ENCODE results near the gene DHX15. TPM values are rescaled to one million over a fixed set of nuclear protein-coding genes. Genes with fewer than 3 reads are reported as not detected.

DHX15 gene
- total RNA-seq, 4 donors from 2014 or later: 118 to 203 (median 170) TPM

DNA sequence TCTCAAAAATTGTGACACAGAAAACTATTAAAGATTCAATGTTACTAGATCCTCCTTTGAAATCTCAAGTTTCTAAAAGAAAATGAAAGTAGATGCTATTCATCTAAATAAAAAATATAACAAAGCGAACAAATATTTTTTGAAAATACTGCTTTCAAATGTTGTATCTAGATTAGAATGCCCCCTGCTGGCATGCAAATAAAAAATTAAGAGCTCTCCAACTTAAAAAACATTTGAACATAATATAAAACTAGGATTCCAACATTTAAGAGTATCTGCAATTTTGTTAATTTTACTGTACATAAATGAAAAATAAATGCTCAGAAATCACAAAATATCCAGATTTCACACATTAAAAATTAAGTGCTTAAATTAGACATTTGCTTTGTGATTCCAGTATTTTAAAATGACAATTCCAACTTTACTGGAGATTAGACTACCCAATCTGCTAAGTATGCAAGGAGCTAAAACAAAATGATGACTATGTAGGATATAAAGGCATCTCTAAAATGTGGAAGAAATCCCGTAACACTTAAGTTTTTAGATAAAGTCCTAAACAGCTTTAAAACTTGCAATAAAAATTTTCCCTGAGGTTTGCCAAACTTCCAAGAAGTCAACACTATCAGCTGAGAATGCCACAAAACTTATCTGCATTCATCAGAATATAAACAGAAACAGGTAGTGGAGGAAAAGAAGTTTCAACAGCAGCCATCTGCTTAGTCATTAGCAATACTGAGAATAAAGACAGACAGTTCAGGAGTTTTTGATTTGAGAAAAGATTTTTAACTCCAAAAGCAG lies 32.7 kb downstream of the DHX15 start:
- Histone ChIP-seq H3K4me1 (peaks cover 0 to 34% (median 7%) of the 10 kb centered on the region in 4 donors), H3K9me3 (no peaks in the 10 kb centered on the region), H3K27ac (peak overlapping the region in 1 of 4 donors; percentile 10), H3K27me3 (no peaks in the 10 kb centered on the region), H3K4me3 (no peak overlapping the region), H3K36me3 (peaks cover 0 to 38% (median 10%) of the 10 kb centered on the region in 4 donors)
- in situ Hi-C loops (cut with MboI; ENCODE audit: low pct_ligation_motif_present in 1 of 4, low pct_unique_long_range_greater_than_20kb in 1 of 4, low sequenced_read_pairs in 3 of 4) (no loop called here), intact Hi-C loops (cut with DNase I; ENCODE audit: low total_unique reads) (no loop called here)
- DNase-seq: no peak
- no peak for TF ChIP-seq POLR2AphosphoS5 (IDR thresholded peaks at IDR 0.05)
- TF ChIP-seq, protein P1, sequence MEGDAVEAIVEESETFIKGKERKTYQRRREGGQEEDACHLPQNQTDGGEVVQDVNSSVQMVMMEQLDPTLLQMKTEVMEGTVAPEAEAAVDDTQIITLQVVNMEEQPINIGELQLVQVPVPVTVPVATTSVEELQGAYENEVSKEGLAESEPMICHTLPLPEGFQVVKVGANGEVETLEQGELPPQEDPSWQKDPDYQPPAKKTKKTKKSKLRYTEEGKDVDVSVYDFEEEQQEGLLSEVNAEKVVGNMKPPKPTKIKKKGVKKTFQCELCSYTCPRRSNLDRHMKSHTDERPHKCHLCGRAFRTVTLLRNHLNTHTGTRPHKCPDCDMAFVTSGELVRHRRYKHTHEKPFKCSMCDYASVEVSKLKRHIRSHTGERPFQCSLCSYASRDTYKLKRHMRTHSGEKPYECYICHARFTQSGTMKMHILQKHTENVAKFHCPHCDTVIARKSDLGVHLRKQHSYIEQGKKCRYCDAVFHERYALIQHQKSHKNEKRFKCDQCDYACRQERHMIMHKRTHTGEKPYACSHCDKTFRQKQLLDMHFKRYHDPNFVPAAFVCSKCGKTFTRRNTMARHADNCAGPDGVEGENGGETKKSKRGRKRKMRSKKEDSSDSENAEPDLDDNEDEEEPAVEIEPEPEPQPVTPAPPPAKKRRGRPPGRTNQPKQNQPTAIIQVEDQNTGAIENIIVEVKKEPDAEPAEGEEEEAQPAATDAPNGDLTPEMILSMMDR (IDR thresholded peaks at IDR 0.05): peak; percentile 17 to 33 (median 29)
- 76 to 77% methylated on average over 2 of the region's 2 CpGs for WGBS, 2 donors (ENCODE audit: low coverage in 1 of 2)

DNA sequence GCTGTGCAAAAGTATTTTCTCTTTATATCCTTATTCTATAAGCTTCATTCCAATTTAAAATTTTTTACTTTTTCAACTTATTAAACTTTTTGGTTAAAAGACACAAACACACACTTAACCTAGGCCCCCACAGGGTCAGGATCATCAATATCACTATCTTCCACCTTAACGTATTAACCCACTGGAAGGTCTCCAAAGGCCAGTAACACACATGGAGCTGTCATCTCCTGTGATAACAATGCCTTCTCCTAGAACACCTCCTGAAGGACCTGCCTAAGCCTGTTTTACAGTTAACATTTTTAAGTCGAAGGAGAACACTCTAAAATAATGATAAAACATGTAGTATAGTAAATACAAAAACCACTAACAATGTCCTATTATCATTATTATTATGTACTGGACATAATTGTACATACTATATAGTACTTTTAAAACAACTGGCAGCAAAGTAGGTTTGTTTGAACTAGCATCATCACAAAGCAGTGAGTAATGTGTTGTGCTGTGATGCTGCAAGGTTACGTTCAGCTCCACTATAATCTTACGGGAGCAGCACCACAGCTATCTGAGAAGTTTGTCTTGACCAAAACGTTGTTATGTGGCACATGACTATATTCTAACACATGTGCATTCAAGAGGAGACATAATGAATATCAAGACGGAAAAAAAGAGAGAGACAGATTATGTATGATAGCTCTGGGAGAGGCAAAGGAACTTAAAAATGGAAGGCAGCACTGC lies 33.7 kb downstream of the DHX15 start:
- in situ Hi-C loops (cut with MboI; ENCODE audit: low pct_ligation_motif_present in 1 of 4, low pct_unique_long_range_greater_than_20kb in 1 of 4, low sequenced_read_pairs in 3 of 4): no loop called here
- H3K4me1 ChIP-seq: peaks cover 0 to 23% (median 7%) of the 10 kb centered on the region in 4 donors
- H3K9me3 ChIP-seq: no peaks in the 10 kb centered on the region
- peaks cover 0 to 34% (median 10%) of the 10 kb centered on the region in 4 donors for H3K36me3 ChIP-seq
- H3K27ac ChIP-seq: no peak overlapping the region
- no peaks in the 10 kb centered on the region for H3K27me3 ChIP-seq
- H3K4me3 ChIP-seq: no peak overlapping the region
- intact Hi-C loops (cut with DNase I; ENCODE audit: low total_unique reads): no loop called here
- TF ChIP-seq, protein P1 (IDR thresholded peaks at IDR 0.05): no peak
- DNase-seq: no peak
- 78 to 80% methylated on average over 5 to 6 of the region's 6 CpGs for WGBS, 2 donors (ENCODE audit: low coverage in 1 of 2)

DNA sequence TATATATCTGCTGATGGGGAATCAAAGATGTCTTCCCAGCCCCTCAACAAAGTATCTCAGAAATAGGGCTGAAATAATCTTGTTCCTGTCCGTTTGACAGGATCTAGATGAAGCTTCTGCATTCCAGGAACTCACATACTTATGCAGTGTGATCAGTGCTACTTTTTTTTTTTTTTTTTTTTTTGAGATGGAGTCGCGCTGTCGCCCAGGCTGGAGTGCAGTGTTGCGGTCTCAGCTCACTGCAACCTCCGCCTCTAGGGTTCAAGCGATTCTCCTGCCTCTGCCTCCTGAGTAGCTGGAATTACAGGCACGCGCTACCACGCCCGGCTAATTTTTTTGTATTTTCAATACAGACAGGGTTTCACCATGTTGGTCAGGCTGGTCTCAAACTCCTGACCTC lies 36.4 kb downstream of the DHX15 start:
- in situ Hi-C loops (cut with MboI; ENCODE audit: low pct_ligation_motif_present in 1 of 4, low pct_unique_long_range_greater_than_20kb in 1 of 4, low sequenced_read_pairs in 3 of 4): no loop called here
- WGBS, 2 donors (ENCODE audit: low coverage in 1 of 2): 44 to 98% methylated on average over 1 to 11 of the region's 11 CpGs
- H3K9me3 ChIP-seq: no peaks in the 10 kb centered on the region
- intact Hi-C loops (cut with DNase I; ENCODE audit: low total_unique reads): no loop called here
- no peak overlapping the region for H3K4me3 ChIP-seq
- H3K27ac ChIP-seq: no peak overlapping the region
- H3K27me3 ChIP-seq: no peaks in the 10 kb centered on the region
- no peak for TF ChIP-seq POLR2AphosphoS5 (IDR thresholded peaks at IDR 0.05)
- TF ChIP-seq POLR2A (IDR thresholded peaks at IDR 0.05): no peak
- TF ChIP-seq, protein P1 (IDR thresholded peaks at IDR 0.05): no peak
- TF ChIP-seq EP300 (IDR thresholded peaks at IDR 0.05; ENCODE audit: low read depth): no peak
- peaks cover 0 to 14% (median 2%) of the 10 kb centered on the region in 4 donors for H3K36me3 ChIP-seq
- DNase-seq: no peak
- H3K4me1 ChIP-seq: peaks cover 0 to 21% (median 7%) of the 10 kb centered on the region in 4 donors

DNA sequence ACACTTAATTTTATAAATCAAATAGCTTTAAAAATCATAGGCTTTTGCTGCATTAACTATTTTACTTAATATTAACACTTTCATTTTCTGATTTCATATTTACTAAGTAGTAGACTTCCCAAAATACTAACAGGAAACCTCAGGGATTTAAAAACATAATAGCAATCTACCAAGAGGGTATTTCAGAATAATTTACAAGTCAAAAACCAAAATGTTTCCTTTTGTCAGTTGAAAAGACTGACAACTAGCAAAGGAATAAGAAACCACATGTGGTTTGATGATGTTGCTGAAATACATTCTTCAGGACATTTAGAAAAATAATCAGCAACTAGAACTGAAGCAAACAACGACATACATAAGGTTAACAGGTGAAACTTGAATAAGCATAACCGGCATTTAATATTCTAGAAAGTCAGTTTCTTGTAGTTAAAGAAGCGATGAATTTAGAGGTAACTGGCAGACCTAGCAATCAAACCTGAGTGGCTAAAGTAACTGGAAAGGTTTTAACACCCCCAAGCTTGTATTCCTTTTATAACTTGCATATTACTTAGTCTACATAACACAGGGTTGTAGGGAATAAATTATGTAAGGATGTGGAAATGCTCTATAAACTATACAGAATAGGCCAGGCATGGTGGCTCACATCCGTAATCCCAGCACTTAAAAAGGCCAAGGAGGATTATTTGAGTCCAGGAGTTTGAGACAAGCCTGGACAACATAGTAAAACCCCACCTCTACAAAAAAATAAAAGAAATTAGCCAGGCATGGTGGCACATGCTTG lies 40.0 kb downstream of the DHX15 start:
- peaks cover 0 to 6% (median 0%) of the 10 kb centered on the region in 4 donors for H3K4me1 ChIP-seq
- DNase-seq: no peak
- intact Hi-C loops (cut with DNase I; ENCODE audit: low total_unique reads): no loop called here
- 73 to 84% methylated on average over 4 of the region's 4 CpGs for WGBS, 2 donors (ENCODE audit: low coverage in 1 of 2)
- no peak overlapping the region for H3K4me3 ChIP-seq
- no peak overlapping the region for H3K27ac ChIP-seq
- TF ChIP-seq, protein P1 (IDR thresholded peaks at IDR 0.05): no peak
- TF ChIP-seq POLR2A (IDR thresholded peaks at IDR 0.05): no peak
- no peak for TF ChIP-seq EP300 (IDR thresholded peaks at IDR 0.05; ENCODE audit: low read depth)
- TF ChIP-seq POLR2AphosphoS5 (IDR thresholded peaks at IDR 0.05): no peak
- no peaks in the 10 kb centered on the region for H3K9me3 ChIP-seq
- H3K27me3 ChIP-seq: no peaks in the 10 kb centered on the region
- in situ Hi-C loops (cut with MboI; ENCODE audit: low pct_ligation_motif_present in 1 of 4, low pct_unique_long_range_greater_than_20kb in 1 of 4, low sequenced_read_pairs in 3 of 4): no loop called here
- peaks cover 0 to 33% (median 14%) of the 10 kb centered on the region in 4 donors for H3K36me3 ChIP-seq
